T follicular helper cell (primary cell): ENCODE results near the gene MEIS2.

Experiments used
- DNase-seq: peaks from one replicate; pipeline ENCODE4 v3.0.0-alpha.2; 2020; ENCODE audit warnings: low read depth

Gene MEIS2

GRCh38 chr15:37077623-37078351 lies 22.6 kb downstream of the MEIS2 start:
- no peak for DNase-seq

- no peak for DNase-seq
These were observed 23.8 kb downstream of the MEIS2 start for GRCh38 chr15:37076543-37076942.

- no peak for DNase-seq
These were observed 24.6 kb downstream of the MEIS2 start for GRCh38 chr15:37075777-37076176.

- no peak for DNase-seq
These were observed 28.2 kb downstream of the MEIS2 start for GRCh38 chr15:37072181-37072580.

- DNase-seq = no peak
These were observed 29.2 kb downstream of the MEIS2 start for GRCh38 chr15:37071134-37071533.

GRCh38 chr15:37070686-37071085 lies 29.7 kb downstream of the MEIS2 start:
- no peak for DNase-seq

GRCh38 chr15:37061996-37062395 lies 38.4 kb downstream of the MEIS2 start:
- no peak for DNase-seq

GRCh38 chr15:37059086-37059485 lies 41.3 kb downstream of the MEIS2 start:
- no peak for DNase-seq

GRCh38 chr15:37058316-37058985 lies 41.9 kb downstream of the MEIS2 start:
- no peak for DNase-seq

GRCh38 chr15:37057831-37058230 lies 42.5 kb downstream of the MEIS2 start:
- no peak for DNase-seq

- no peak for DNase-seq
These were observed 43.1 kb downstream of the MEIS2 start for GRCh38 chr15:37057256-37057655.

GRCh38 chr15:37056177-37057121 lies 43.9 kb downstream of the MEIS2 start:
- DNase-seq = no peak

- no peak for DNase-seq
These were observed 44.9 kb downstream of the MEIS2 start for GRCh38 chr15:37055481-37055880.

- DNase-seq = no peak
These were observed 46.0 kb downstream of the MEIS2 start for GRCh38 chr15:37054336-37054735.

GRCh38 chr15:37053166-37053565 lies 47.2 kb downstream of the MEIS2 start:
- no peak for DNase-seq

- DNase-seq = no peak
These were observed 50.0 kb downstream of the MEIS2 start for GRCh38 chr15:37050345-37050744.

GRCh38 chr15:37046876-37047614 lies 53.3 kb downstream of the MEIS2 start:
- DNase-seq = no peak

GRCh38 chr15:37045859-37046740 lies 54.2 kb downstream of the MEIS2 start:
- DNase-seq = no peak

- DNase-seq = no peak
These were observed 55.3 kb downstream of the MEIS2 start for GRCh38 chr15:37044915-37045648.

- DNase-seq = no peak
These were observed 58.5 kb downstream of the MEIS2 start for GRCh38 chr15:37041836-37042235.
